GM12891 (cell line): ENCODE measurements around the gene SMC5. TPM values are rescaled to one million over a fixed set of nuclear protein-coding genes. Genes with fewer than 3 reads are reported as not detected.

Experiments used
- DNase-seq: peaks from one replicate; pipeline ENCODE4 v3.0.0; 2011; ENCODE audit warnings: low spot score; ENCODE audit not compliant: insufficient read length
- FAIRE-seq: peaks from 2 replicates; lab custom pipeline; 2011; peaks lifted over from hg19 to GRCh38; lab: Jason Lieb, UNC
- PAX5 ChIP-seq: IDR thresholded peaks from 2 replicates; pipeline ENCODE4 v1.6.1; 2011; ENCODE audit warnings: low read length, moderate library complexity, mild to moderate bottlenecking; ENCODE audit not compliant: insufficient read depth, severe bottlenecking
- POLR2A ChIP-seq: IDR thresholded peaks from 2 replicates; pipeline ENCODE4 v1.6.1; 2011; ENCODE audit warnings: low read depth, low read length, control low read depth
- POLR2AphosphoS5 ChIP-seq: IDR thresholded peaks from 2 replicates; pipeline ENCODE4 v1.6.1; 2011; ENCODE audit warnings: low read depth, low read length, control low read depth
- POU2F2 ChIP-seq: IDR thresholded peaks from 2 replicates; pipeline ENCODE4 v1.6.1; 2011; ENCODE audit warnings: low read depth, mild to moderate bottlenecking, control low read depth, low read length, moderate library complexity
- SPI1 ChIP-seq: IDR thresholded peaks from 2 replicates; pipeline ENCODE4 v1.6.1; 2011; ENCODE audit warnings: low read depth, low read length, control low read depth
- TAF1 ChIP-seq: IDR thresholded peaks from 2 replicates; pipeline ENCODE4 v1.6.1; 2011; ENCODE audit warnings: low read depth, low read length, control low read depth
- polyA plus RNA-seq: library from polyadenylated mRNA; unstranded; fragments of >200 nt; gene quantifications from one replicate; pipeline ENCODE4 v1.2.1, GENCODE V29; 2012; ENCODE audit warnings: low read depth, missing spikeins, inconsistent platforms; ENCODE audit not compliant: missing spikeins

SMC5 gene
- 11.2 TPM for polyA plus RNA-seq

GRCh38 chr9:70258692-70259511, at the start of gene SMC5:
TSS of gene SMC5 (plus strand) at chr9:70258978. CDS start at chr9:70259079, 101 bp downstream.
- DNase-seq, result peak; percentile 71
- FAIRE-seq, result peak; percentile 99
- TF ChIP-seq TAF1 (peak; percentile 67), POLR2A (peak; percentile 94), POU2F2 (peak; percentile 18; the same call in 1 of the 2 replicates), POLR2AphosphoS5 (peak; percentile 92), PAX5 (no peak), SPI1 (peak; percentile 30; the same call in 1 of the 2 replicates)

DNA sequence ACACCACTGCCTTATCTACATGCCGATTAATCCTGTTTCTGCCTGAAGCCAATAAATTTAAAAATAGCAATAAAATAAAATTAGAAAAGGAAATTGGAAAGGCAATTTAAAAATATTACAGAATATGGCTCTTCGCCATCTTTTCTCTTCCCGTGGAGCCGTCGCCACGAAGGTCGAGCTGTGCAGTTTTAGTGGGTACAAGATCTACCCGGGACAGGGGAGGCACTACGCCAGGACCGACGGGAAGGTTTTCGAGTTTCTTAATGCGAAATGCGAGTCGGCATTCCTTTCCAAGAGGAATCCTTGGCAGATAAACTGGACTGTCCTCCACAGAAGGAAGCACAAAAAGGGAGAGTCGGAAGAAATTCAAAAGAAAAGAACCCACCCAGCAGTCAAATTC, 41.7 kb upstream of the SMC5 start:
- TF ChIP-seq POLR2A (no peak), POU2F2 (no peak), PAX5 (no peak), SPI1 (no peak), TAF1 (no peak), POLR2AphosphoS5 (no peak)
- DNase-seq (no peak), FAIRE-seq (no peak)

DNA sequence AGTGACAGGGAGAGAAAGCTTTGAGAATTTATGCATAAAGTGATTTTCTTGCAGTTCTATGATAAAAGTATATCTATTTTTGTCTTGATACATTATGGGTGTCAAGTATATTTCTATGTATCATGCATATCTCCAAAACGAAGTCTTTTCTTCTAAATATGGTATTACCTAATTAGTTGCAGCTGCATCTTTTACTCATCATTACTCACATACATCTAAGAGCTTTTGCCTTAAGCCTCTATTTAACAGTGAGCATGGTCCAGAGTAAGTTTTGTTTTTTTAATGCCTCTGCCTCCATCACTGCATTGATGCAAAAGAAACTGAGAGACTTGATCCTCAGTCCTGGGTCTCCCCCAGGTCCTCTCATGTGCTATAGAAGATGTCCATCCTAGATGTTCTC, 40.0 kb upstream of the SMC5 start:
- DNase-seq (no peak), FAIRE-seq (no peak)
- no peak for TF ChIP-seq POLR2AphosphoS5
- TF ChIP-seq POLR2A, result no peak
- no peak for TF ChIP-seq SPI1
- TF ChIP-seq TAF1, result no peak
- no peak for TF ChIP-seq POU2F2
- no peak for TF ChIP-seq PAX5

GRCh38 chr9:70220216-70220615, 38.6 kb upstream of the SMC5 start:
- no peak for FAIRE-seq
- TF ChIP-seq SPI1 (no peak), POU2F2 (no peak), POLR2A (no peak), PAX5 (no peak), TAF1 (no peak), POLR2AphosphoS5 (no peak)

GRCh38 chr9:70222354-70222753, 36.4 kb upstream of the SMC5 start:
- TF ChIP-seq POLR2AphosphoS5, result no peak
- no peak for TF ChIP-seq POU2F2
- TF ChIP-seq POLR2A, result no peak
- no peak for TF ChIP-seq PAX5
- TF ChIP-seq TAF1, result no peak
- no peak for TF ChIP-seq SPI1
- no peak for DNase-seq
- FAIRE-seq, result no peak

More at GRCh38 chr9:70220216-70220615, 38.6 kb upstream of the SMC5 start:
- DNase-seq, result no peak

GRCh38 chr9:70228118-70228517, 30.7 kb upstream of the SMC5 start:
- no peak for DNase-seq
- TF ChIP-seq POLR2A (no peak), TAF1 (no peak), POLR2AphosphoS5 (no peak), POU2F2 (no peak), PAX5 (no peak), SPI1 (no peak)
- FAIRE-seq, result no peak

DNA sequence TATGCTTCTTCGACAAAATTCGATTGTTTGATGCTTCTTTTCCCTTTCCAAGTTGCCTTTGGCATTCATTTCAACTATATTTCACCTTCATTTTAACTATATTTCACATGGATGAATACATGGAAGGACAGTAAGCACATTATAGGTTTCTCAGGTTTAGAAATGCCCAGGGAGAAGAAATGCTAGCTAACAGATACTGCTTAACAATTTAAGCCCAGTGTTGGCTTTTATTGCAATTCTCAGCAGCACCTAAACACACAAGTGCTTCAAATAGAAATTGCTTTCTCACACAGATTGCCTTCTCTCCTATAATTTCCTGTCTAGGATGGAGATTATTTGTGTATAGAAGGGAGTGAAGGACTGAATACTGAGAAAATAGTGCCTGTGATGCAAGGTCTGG, 30.2 kb upstream of the SMC5 start:
- TF ChIP-seq POU2F2 (no peak), PAX5 (no peak), POLR2A (no peak), TAF1 (no peak), SPI1 (no peak), POLR2AphosphoS5 (no peak)
- DNase-seq (no peak), FAIRE-seq (no peak)

GRCh38 chr9:70229026-70229425, 29.8 kb upstream of the SMC5 start:
- no peak for FAIRE-seq

GRCh38 chr9:70229579-70229978, 29.2 kb upstream of the SMC5 start:
- TF ChIP-seq POLR2A, result no peak
- no peak for TF ChIP-seq POU2F2
- no peak for TF ChIP-seq SPI1
- TF ChIP-seq TAF1, result no peak
- no peak for TF ChIP-seq POLR2AphosphoS5
- no peak for TF ChIP-seq PAX5
- FAIRE-seq (no peak), DNase-seq (no peak)

More at GRCh38 chr9:70229026-70229425, 29.8 kb upstream of the SMC5 start:
- no peak for DNase-seq
- TF ChIP-seq POLR2AphosphoS5 (no peak), SPI1 (no peak), POU2F2 (no peak), PAX5 (no peak), POLR2A (no peak), TAF1 (no peak)
